PC-3 (cell line): Measurements from ENCODE around the gene GGACT. TPM values are rescaled to one million over a fixed set of nuclear protein-coding genes. Genes with fewer than 3 reads are reported as not detected.

ENCODE experiments used
- ATAC-seq: fragments of 200-7000 bp; cut with Tn5 transposase; 2 replicates; pipeline ENCODE4 v1.9.1; 2020; ENCODE audit warnings: mild to moderate bottlenecking, moderate library complexity
- BruUV-seq: library from RNA; stranded (reverse); fragments of 400-500 nt; replicated peaks from 2 replicates; lab custom pipeline; 2021; lab: Mats Ljungman, UMichigan
- CTCF ChIA-PET: fragments of 300-600 bp; sonication (Branson Sonifier 250); formaldehyde crosslinking; loops from one replicate; lab custom pipeline; 2022; ENCODE audit warnings: antibody characterized with exemption; lab: Charles Lee
- POLR2A ChIA-PET: fragments of 300-600 bp; sonication (Branson Sonifier 250); formaldehyde crosslinking; loops from one replicate; lab custom pipeline; 2022; ENCODE audit warnings: antibody characterized with exemption; ENCODE audit not compliant: unreplicated experiment; lab: Charles Lee
- DNase-seq: peaks from one replicate; pipeline ENCODE4 v3.0.0-alpha.2; 2015
- H2AFZ ChIP-seq: fragments of 300-600 bp; sonication (generic); 2 replicates; pipeline ENCODE4 v1.6.0; 2016; ENCODE audit warnings: antibody characterized with exemption, low read length
- H3F3A ChIP-seq: fragments of 300-600 bp; sonication (generic); one replicate; pipeline ENCODE4 v1.6.0; 2017; ENCODE audit warnings: antibody characterized with exemption, low read length, control low read depth, mild to moderate bottlenecking; ENCODE audit not compliant: unreplicated experiment
- H3K27ac ChIP-seq: fragments of 300-600 bp; sonication (generic); 2 replicates; pipeline ENCODE4 v1.5.1; 2016; ENCODE audit warnings: mild to moderate bottlenecking, low read length
- H3K27me3 ChIP-seq: fragments of 300-600 bp; sonication (generic); 2 replicates; pipeline ENCODE4 v1.6.1; 2016; ENCODE audit warnings: low read length, mixed read lengths
- H3K36me3 ChIP-seq: fragments of 300-600 bp; sonication (generic); 2 replicates; pipeline ENCODE4 v1.6.1; 2016; ENCODE audit warnings: low read depth, mixed run types, low read length, mixed read lengths
- H3K4me1 ChIP-seq: fragments of 300-600 bp; sonication (generic); 2 replicates; pipeline ENCODE4 v1.5.1; 2016; ENCODE audit warnings: low read length; ENCODE audit not compliant: insufficient read depth
- H3K4me2 ChIP-seq: fragments of 300-600 bp; sonication (generic); 2 replicates; pipeline ENCODE4 v1.6.0; 2016; ENCODE audit warnings: low read length
- H3K4me3 ChIP-seq: fragments of 300-600 bp; sonication (generic); 2 replicates; pipeline ENCODE4 v1.5.1; 2016; ENCODE audit warnings: mild to moderate bottlenecking, low read length, mixed read lengths
- H3K79me2 ChIP-seq: fragments of 300-600 bp; sonication (generic); 2 replicates; pipeline ENCODE4 v1.6.1; 2017; ENCODE audit warnings: low read length, mixed read lengths
- H3K9ac ChIP-seq: fragments of 300-600 bp; sonication (generic); 2 replicates; pipeline ENCODE4 v1.6.0; 2016; ENCODE audit warnings: mild to moderate bottlenecking, low read length
- H3K9me2 ChIP-seq: fragments of 300-600 bp; sonication (generic); replicated peaks from 2 replicates; pipeline ENCODE4 v1.6.1; 2016; ENCODE audit warnings: mixed run types, low read length, mixed read lengths
- H3K9me3 ChIP-seq: fragments of 300-600 bp; sonication (generic); 2 replicates; pipeline ENCODE4 v1.6.1; 2016; ENCODE audit warnings: low read length, mixed read lengths
- H4K20me1 ChIP-seq: fragments of 300-600 bp; sonication (generic); 2 replicates; pipeline ENCODE4 v1.6.1; 2016; ENCODE audit warnings: low read length, mixed read lengths
- EZH2 ChIP-seq: fragments of 300-600 bp; sonication (generic); IDR thresholded peaks from one replicate; pipeline ENCODE4 v1.6.1; 2017; ENCODE audit warnings: antibody characterized with exemption, mild to moderate bottlenecking, low read length; ENCODE audit not compliant: unreplicated experiment
- EZH2phosphoT487 ChIP-seq: fragments of 300-600 bp; sonication (generic); IDR thresholded peaks from 2 replicates; pipeline ENCODE4 v1.6.1; 2018; ENCODE audit warnings: mild to moderate bottlenecking, antibody characterized with exemption, low read length, borderline replicate concordance
- intact Hi-C: fragments of 100-400 bp; cut with micrococcal nuclease; formaldehyde crosslinking; loops from 2 replicates; pipeline ENCODE4 v1.9.0; 2023
- total RNA-seq: library from RNA; depleted of rRNA; stranded (reverse); fragments of >200 nt; gene quantifications from 2 replicates; pipeline ENCODE4 v1.2.3, GENCODE V29; 2014
- TF ChIP-seq, protein P1 (sequence below): fragments of 300-600 bp; sonication (generic); conservative IDR thresholded peaks from 2 replicates; pipeline ENCODE4 v1.5.1; 2017; ENCODE audit warnings: antibody characterized with exemption, low read depth, mild to moderate bottlenecking, low read length

Gene GGACT
- total RNA-seq, 1 experiment from 2014 or later, result 0.77 TPM

DNA sequence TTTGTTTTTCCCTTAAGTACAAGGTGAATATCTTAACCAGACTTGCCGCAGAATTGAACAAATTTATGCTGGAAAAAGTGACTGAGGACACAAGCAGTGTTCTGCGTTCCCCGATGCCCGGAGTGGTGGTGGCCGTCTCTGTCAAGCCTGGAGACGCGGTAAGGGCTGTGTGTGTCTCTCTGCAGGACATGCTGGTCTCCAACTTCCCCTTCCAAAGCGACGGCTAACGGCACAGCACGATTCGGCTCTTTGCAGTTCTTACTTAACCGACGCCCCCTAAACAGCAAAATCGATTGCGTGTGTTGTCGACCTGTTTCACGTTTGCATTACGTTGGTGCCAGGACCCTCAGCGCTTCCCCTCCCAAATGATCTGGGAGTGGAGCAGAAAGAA is 73.2 kb downstream of the GGACT start:
- no TSS peak for BruUV-seq
- Histone ChIP-seq H4K20me1 (no peaks in the 10 kb centered on the region), H3K9me2 (no peaks in the 10 kb centered on the region), H3K27ac (no peak overlapping the region), H2AFZ (no peak overlapping the region), H3K4me1 (peaks cover 4% of the 10 kb centered on the region; the same call in 1 of the 2 replicates), H3K79me2 (no peaks in the 10 kb centered on the region), H3K4me3 (no peak overlapping the region), H3K36me3 (no peaks in the 10 kb centered on the region; the same call in 1 of the 2 replicates), H3K27me3 (no peaks in the 10 kb centered on the region), H3F3A (no peaks in the 10 kb centered on the region), H3K4me2 (no peak overlapping the region), H3K9me3 (no peaks in the 10 kb centered on the region), H3K9ac (no peak overlapping the region)
- TF ChIP-seq, protein P1, sequence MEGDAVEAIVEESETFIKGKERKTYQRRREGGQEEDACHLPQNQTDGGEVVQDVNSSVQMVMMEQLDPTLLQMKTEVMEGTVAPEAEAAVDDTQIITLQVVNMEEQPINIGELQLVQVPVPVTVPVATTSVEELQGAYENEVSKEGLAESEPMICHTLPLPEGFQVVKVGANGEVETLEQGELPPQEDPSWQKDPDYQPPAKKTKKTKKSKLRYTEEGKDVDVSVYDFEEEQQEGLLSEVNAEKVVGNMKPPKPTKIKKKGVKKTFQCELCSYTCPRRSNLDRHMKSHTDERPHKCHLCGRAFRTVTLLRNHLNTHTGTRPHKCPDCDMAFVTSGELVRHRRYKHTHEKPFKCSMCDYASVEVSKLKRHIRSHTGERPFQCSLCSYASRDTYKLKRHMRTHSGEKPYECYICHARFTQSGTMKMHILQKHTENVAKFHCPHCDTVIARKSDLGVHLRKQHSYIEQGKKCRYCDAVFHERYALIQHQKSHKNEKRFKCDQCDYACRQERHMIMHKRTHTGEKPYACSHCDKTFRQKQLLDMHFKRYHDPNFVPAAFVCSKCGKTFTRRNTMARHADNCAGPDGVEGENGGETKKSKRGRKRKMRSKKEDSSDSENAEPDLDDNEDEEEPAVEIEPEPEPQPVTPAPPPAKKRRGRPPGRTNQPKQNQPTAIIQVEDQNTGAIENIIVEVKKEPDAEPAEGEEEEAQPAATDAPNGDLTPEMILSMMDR, result no peak
- TF ChIP-seq EZH2phosphoT487, result no peak
- no peak for TF ChIP-seq EZH2
- ATAC-seq, result no peak
- ChIA-PET CTCF (interaction anchor here (0.7 to 1.7 kb wide), 3 partner anchors 280 to 859 kb away, joined by 4 to 6 read pairs (median 4); no protein-coding TSS in a partner anchor), POLR2A (no interaction called here)
- intact Hi-C loops, result loop anchor here (2.0 kb wide), 1 partner anchor 73 kb away; no protein-coding TSS in a partner anchor
- DNase-seq, result no peak

DNA sequence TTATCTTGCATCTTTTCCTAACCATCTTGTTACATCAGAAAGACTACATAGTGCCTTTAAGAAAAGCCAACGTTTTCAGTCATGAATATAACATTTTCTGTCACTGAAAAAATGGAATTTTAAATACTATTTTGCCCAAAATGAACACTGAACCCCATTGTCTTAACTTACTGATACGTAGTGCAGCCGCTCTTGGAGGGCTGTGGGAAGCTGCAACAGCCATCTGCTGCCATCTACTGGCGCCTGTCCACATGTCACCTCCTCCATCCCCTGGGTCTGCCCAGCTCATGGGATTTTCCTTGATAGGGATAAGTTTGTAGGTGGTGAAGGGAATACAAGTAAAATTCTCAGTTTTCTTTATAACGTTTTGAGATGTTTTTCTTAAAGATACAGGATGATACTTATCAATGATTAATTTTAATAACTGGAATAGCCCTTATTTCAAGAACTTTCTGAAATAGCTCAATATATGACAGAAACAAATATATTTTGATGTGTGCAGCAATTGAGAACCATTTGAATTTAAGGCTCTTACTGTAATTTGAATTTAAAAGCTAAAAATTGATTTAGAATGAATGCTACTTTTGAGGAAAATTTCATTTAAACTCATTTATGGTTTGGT is 73.7 kb downstream of the GGACT start:
- no peaks in the 10 kb centered on the region; the same call in 1 of the 2 replicates for H3K36me3 ChIP-seq
- H4K20me1 ChIP-seq, result no peaks in the 10 kb centered on the region
- no peak overlapping the region for H2AFZ ChIP-seq
- H3K4me1 ChIP-seq, result peaks cover 4% of the 10 kb centered on the region; the same call in 1 of the 2 replicates
- intact Hi-C loops, result loop anchor here (1.0 to 5.0 kb wide), 6 partner anchors 72 to 858 kb away; no protein-coding TSS in a partner anchor
- H3K9ac ChIP-seq, result no peak overlapping the region
- ChIA-PET CTCF (interaction anchor here (0.5 to 1.7 kb wide), 5 partner anchors 279 to 859 kb away, joined by 3 to 6 read pairs (median 4); no protein-coding TSS in a partner anchor), POLR2A (interaction anchor here (0.6 kb wide), 1 partner anchor 278 kb away, joined by 4 read pairs; no protein-coding TSS in a partner anchor)
- TF ChIP-seq, protein P1, result peak; percentile 91
- no peak for TF ChIP-seq EZH2phosphoT487
- BruUV-seq, result no TSS peak
- no peaks in the 10 kb centered on the region for H3K79me2 ChIP-seq
- ATAC-seq, result peak; percentile 96
- H3K9me2 ChIP-seq, result no peaks in the 10 kb centered on the region
- H3K4me3 ChIP-seq, result no peak overlapping the region
- H3K4me2 ChIP-seq, result peak overlapping the region; percentile 21; the same call in 1 of the 2 replicates
- DNase-seq, result peak; percentile 69
- H3F3A ChIP-seq, result no peaks in the 10 kb centered on the region
- H3K27ac ChIP-seq, result no peak overlapping the region
- H3K27me3 ChIP-seq, result no peaks in the 10 kb centered on the region
- no peaks in the 10 kb centered on the region for H3K9me3 ChIP-seq
